Adrenal gland (tissue), 5 donors: ENCODE measurements around the gene DUSP10.

Experiments used
- CTCF ChIP-seq, 6 experiments: fragments of 450-650 bp in 4 of 6; fragments of 200-600 bp in 2 of 6; sonication (generic) in 1 of 6; IDR thresholded peaks; 1 replicate in 5 of 6; 2 replicates in 1 of 6; pipeline versions ENCODE4 v1.5.1 to v1.8.0; 2016 to 2021; ENCODE audit warnings: antibody characterized with exemption in 6 of 6, mild to moderate bottlenecking in 2 of 6, moderate library complexity in 1 of 6
- POLR2A ChIP-seq, 2 donors: fragments of 450-650 bp; IDR thresholded peaks; one replicate each; pipeline ENCODE4 v1.6.1; 2017; ENCODE audit warnings: antibody characterized with exemption in 2 of 2, mild to moderate bottlenecking in 2 of 2, moderate library complexity in 1 of 2
- donor health status: DM: no; HTN: no; CAD: no.

- TF ChIP-seq CTCF (IDR thresholded peaks at IDR 0.05) (no peak), POLR2A (IDR thresholded peaks at IDR 0.05) (no peak)
Observed at GRCh38 chr1:221773383-221773782, 31.5 kb upstream of the DUSP10 start.
